ENCODE measurements around the gene METAP2. TPM values are rescaled to one million over a fixed set of nuclear protein-coding genes. Genes with fewer than 3 reads are reported as not detected.
"Not testable (repeated sequence)": the region's sequence is repeated elsewhere in the genome, so short reads cannot be mapped to it uniquely, and the experiment has no call there.

The METAP2 gene
- polyA plus RNA-seq, 1 donor (not counting 4 experiments of a cell fraction or from before 2014, with no cell fraction given), result 103 TPM

DNA sequence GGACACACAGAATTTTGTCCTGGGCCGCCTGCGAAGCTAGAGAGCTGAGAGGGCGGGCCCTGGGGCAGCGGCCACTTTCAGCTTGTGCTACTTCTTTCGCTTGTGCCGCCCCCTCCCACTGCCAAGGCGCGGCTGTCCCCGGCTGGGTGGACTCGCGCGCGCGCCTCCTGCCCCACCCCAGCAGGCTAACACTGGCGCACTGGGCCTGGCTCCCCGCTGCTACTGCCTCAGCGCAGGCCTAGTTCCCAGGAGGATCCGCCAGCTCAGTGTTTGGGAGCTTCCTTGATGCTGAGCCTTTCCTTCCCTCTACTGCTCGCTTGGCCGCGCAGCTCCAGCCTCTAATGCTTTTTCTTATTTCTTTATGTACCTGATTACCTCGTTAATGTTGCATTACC lies 27.4 kb upstream of the METAP2 start:
- Histone ChIP-seq H3K9me1 (ENCODE audit: control insufficient read depth, extremely low read depth, insufficient read depth, low read length) (no peaks in the 10 kb centered on the region), H3K9ac (ENCODE audit: control insufficient read depth, extremely low read depth, insufficient read depth, low read length) (no peak overlapping the region), H3K4me1 (ENCODE audit: control insufficient read depth, extremely low read depth, insufficient read depth, low read length) (no peaks in the 10 kb centered on the region), H3K27ac (ENCODE audit: control insufficient read depth, insufficient read depth, low read length) (no peak overlapping the region), H2AFZ (ENCODE audit: control insufficient read depth, low read length) (no peak overlapping the region), H3K4me3 (ENCODE audit: control insufficient read depth in 2 of 3, extremely low read depth in 1 of 3, insufficient read depth in 2 of 3, low read depth in 1 of 3, low read length in 3 of 3) (no peak overlapping the region), H4K20me1 (ENCODE audit: control insufficient read depth, extremely low read depth, insufficient read depth, low read length) (no peaks in the 10 kb centered on the region), H3K4me2 (ENCODE audit: control insufficient read depth, extremely low read depth, insufficient read depth, low read depth, low read length) (no peak overlapping the region), H3K27me3 (ENCODE audit: control insufficient read depth, extremely low read depth, insufficient read depth, low read length) (peaks cover 3% of the 10 kb centered on the region), H3K79me2 (ENCODE audit: control insufficient read depth, insufficient read depth, low read length) (no peaks in the 10 kb centered on the region), H3K9me3 (ENCODE audit: control insufficient read depth, low read depth, low read length) (no peaks in the 10 kb centered on the region), H3K36me3 (ENCODE audit: control insufficient read depth in 2 of 2, extremely low read depth in 1 of 2, insufficient read depth in 2 of 2, low read length in 2 of 2) (no peaks in the 10 kb centered on the region)
- FAIRE-seq (no peak), DNase-seq (ENCODE audit: low read depth, low spot score) (no peak)
- dilution Hi-C loops (cut with MboI; ENCODE audit: extremely low pct_ligation_motif_present, low sequenced_read_pairs), result no loop called here
- TF ChIP-seq EZH2 (IDR thresholded peaks at IDR 0.05; ENCODE audit: low read length), result no peak
- TF ChIP-seq, protein P1, sequence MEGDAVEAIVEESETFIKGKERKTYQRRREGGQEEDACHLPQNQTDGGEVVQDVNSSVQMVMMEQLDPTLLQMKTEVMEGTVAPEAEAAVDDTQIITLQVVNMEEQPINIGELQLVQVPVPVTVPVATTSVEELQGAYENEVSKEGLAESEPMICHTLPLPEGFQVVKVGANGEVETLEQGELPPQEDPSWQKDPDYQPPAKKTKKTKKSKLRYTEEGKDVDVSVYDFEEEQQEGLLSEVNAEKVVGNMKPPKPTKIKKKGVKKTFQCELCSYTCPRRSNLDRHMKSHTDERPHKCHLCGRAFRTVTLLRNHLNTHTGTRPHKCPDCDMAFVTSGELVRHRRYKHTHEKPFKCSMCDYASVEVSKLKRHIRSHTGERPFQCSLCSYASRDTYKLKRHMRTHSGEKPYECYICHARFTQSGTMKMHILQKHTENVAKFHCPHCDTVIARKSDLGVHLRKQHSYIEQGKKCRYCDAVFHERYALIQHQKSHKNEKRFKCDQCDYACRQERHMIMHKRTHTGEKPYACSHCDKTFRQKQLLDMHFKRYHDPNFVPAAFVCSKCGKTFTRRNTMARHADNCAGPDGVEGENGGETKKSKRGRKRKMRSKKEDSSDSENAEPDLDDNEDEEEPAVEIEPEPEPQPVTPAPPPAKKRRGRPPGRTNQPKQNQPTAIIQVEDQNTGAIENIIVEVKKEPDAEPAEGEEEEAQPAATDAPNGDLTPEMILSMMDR (optimal IDR thresholded peaks at IDR 0.05 in 1 of 3, IDR thresholded peaks at IDR 0.05 in 1 of 3, conservative IDR thresholded peaks at IDR 0.05 in 1 of 3; ENCODE audit: extremely low read depth in 1 of 3, insufficient read depth in 2 of 3, low read length in 3 of 3), result no peak

DNA sequence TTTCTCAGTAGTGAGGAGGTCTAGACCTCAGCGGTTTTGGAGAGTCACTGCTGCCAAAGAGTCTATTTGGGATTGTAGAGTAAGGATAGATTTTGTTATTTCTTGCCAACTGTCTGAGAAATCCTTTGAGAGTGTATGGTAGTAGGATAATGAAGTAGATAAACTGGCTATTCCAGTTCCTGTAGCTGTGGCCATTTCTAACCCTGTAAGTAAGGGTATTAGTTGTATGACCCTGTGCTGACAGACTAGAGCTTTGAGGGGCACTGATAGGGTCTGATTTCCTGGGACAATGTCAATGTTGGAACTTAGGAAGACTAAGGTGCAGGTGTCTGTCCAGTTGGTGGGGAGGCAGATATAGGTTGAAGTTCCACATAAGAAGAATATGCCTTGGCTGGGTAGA lies 24.3 kb upstream of the METAP2 start:
- DNase-seq (ENCODE audit: low read depth, low spot score); H3K4me1 ChIP-seq (ENCODE audit: control insufficient read depth, extremely low read depth, insufficient read depth, low read length); H3K9me1 ChIP-seq (ENCODE audit: control insufficient read depth, extremely low read depth, insufficient read depth, low read length); dilution Hi-C loops (cut with MboI; ENCODE audit: extremely low pct_ligation_motif_present, low sequenced_read_pairs); H3K9ac ChIP-seq (ENCODE audit: control insufficient read depth, extremely low read depth, insufficient read depth, low read length); H3K36me3 ChIP-seq (ENCODE audit: control insufficient read depth in 2 of 2, extremely low read depth in 1 of 2, insufficient read depth in 2 of 2, low read length in 2 of 2); FAIRE-seq; H3K27me3 ChIP-seq (ENCODE audit: control insufficient read depth, extremely low read depth, insufficient read depth, low read length); H4K20me1 ChIP-seq (ENCODE audit: control insufficient read depth, extremely low read depth, insufficient read depth, low read length); H3K4me3 ChIP-seq (ENCODE audit: control insufficient read depth in 2 of 3, extremely low read depth in 1 of 3, insufficient read depth in 2 of 3, low read depth in 1 of 3, low read length in 3 of 3); H3K79me2 ChIP-seq (ENCODE audit: control insufficient read depth, insufficient read depth, low read length); H2AFZ ChIP-seq (ENCODE audit: control insufficient read depth, low read length); H3K27ac ChIP-seq (ENCODE audit: control insufficient read depth, insufficient read depth, low read length); H3K9me3 ChIP-seq (ENCODE audit: control insufficient read depth, low read depth, low read length); H3K4me2 ChIP-seq (ENCODE audit: control insufficient read depth, extremely low read depth, insufficient read depth, low read depth, low read length): not testable (repeated sequence)

DNA sequence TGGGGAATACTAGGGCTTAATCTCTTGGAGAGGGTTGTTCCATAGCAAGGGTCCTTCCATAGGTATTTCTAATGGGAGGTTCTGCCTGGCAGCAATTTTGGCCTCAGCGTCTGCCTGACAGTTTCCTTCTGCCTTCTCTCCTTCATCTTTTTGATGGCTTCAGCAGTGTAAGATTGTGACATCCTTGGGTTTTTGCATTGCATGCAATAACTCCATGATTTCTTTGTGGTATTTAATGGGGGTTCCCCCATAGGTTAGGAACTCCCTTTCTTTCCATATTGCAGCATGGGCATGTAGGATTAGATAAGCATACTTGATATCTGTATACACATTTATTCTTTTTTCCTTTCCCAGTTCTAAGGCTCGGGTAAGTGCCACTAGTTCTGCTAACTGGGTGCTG lies 21.5 kb upstream of the METAP2 start:
- not testable (repeated sequence) for H3K9ac ChIP-seq (ENCODE audit: control insufficient read depth, extremely low read depth, insufficient read depth, low read length)

DNA sequence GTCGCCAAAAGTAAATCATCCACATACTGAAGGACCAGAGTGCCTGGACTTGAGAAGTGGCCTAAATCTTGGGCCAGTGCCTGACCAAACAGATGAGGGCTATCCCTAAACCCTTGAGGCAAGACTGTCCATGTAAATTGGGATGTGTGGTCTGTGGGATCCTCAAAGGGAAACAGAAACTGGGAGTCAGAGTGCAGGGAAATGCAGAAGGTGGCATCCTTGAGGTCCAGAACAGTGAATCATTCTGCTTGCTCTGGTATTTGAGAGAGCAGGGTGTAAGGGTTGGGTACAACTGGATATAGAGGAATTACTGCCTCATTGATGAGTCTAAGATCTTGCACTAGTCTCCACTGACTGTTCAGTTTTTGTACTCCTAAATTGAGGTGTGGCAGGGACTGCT lies 20.1 kb upstream of the METAP2 start:
- DNase-seq (ENCODE audit: low read depth, low spot score); H3K9me1 ChIP-seq (ENCODE audit: control insufficient read depth, extremely low read depth, insufficient read depth, low read length); H3K4me2 ChIP-seq (ENCODE audit: control insufficient read depth, extremely low read depth, insufficient read depth, low read depth, low read length); H3K9ac ChIP-seq (ENCODE audit: control insufficient read depth, extremely low read depth, insufficient read depth, low read length); H3K4me1 ChIP-seq (ENCODE audit: control insufficient read depth, extremely low read depth, insufficient read depth, low read length); H4K20me1 ChIP-seq (ENCODE audit: control insufficient read depth, extremely low read depth, insufficient read depth, low read length); H3K79me2 ChIP-seq (ENCODE audit: control insufficient read depth, insufficient read depth, low read length); H2AFZ ChIP-seq (ENCODE audit: control insufficient read depth, low read length); H3K27ac ChIP-seq (ENCODE audit: control insufficient read depth, insufficient read depth, low read length); H3K4me3 ChIP-seq (ENCODE audit: control insufficient read depth in 2 of 3, extremely low read depth in 1 of 3, insufficient read depth in 2 of 3, low read depth in 1 of 3, low read length in 3 of 3); FAIRE-seq; H3K27me3 ChIP-seq (ENCODE audit: control insufficient read depth, extremely low read depth, insufficient read depth, low read length); H3K36me3 ChIP-seq (ENCODE audit: control insufficient read depth in 2 of 2, extremely low read depth in 1 of 2, insufficient read depth in 2 of 2, low read length in 2 of 2); dilution Hi-C loops (cut with MboI; ENCODE audit: extremely low pct_ligation_motif_present, low sequenced_read_pairs); H3K9me3 ChIP-seq (ENCODE audit: control insufficient read depth, low read depth, low read length): not testable (repeated sequence)

More for the DNA sequence above, 21.5 kb upstream of the METAP2 start:
- H3K4me1 ChIP-seq (ENCODE audit: control insufficient read depth, extremely low read depth, insufficient read depth, low read length); H3K36me3 ChIP-seq (ENCODE audit: control insufficient read depth in 2 of 2, extremely low read depth in 1 of 2, insufficient read depth in 2 of 2, low read length in 2 of 2); H3K9me3 ChIP-seq (ENCODE audit: control insufficient read depth, low read depth, low read length); H3K9me1 ChIP-seq (ENCODE audit: control insufficient read depth, extremely low read depth, insufficient read depth, low read length); DNase-seq (ENCODE audit: low read depth, low spot score); H3K4me2 ChIP-seq (ENCODE audit: control insufficient read depth, extremely low read depth, insufficient read depth, low read depth, low read length); H2AFZ ChIP-seq (ENCODE audit: control insufficient read depth, low read length); H4K20me1 ChIP-seq (ENCODE audit: control insufficient read depth, extremely low read depth, insufficient read depth, low read length); dilution Hi-C loops (cut with MboI; ENCODE audit: extremely low pct_ligation_motif_present, low sequenced_read_pairs); H3K4me3 ChIP-seq (ENCODE audit: control insufficient read depth in 2 of 3, extremely low read depth in 1 of 3, insufficient read depth in 2 of 3, low read depth in 1 of 3, low read length in 3 of 3); H3K27me3 ChIP-seq (ENCODE audit: control insufficient read depth, extremely low read depth, insufficient read depth, low read length); H3K79me2 ChIP-seq (ENCODE audit: control insufficient read depth, insufficient read depth, low read length); FAIRE-seq; H3K27ac ChIP-seq (ENCODE audit: control insufficient read depth, insufficient read depth, low read length): not testable (repeated sequence)
